NCI-H1694 treated with DMSO at 0.1 percent for 48 hours (cell line): ENCODE data around the gene HTATIP2.
"Not testable (repeated sequence)": the region's sequence is repeated elsewhere in the genome, so short reads cannot be mapped to it uniquely, and the experiment has no call there.

Source experiments
- DNase-seq: peaks from one replicate; lab custom pipeline; 2025; lab: John Stamatoyannopoulos, UW

The HTATIP2 gene

GRCh38 chr11:20372081-20372626, 8.6 kb downstream of the HTATIP2 start:
- no peak for DNase-seq

- DNase-seq, result no peak
Measured at GRCh38 chr11:20373147-20373546, 9.6 kb downstream of the HTATIP2 start.

- DNase-seq, result no peak
Measured at GRCh38 chr11:20373568-20374209, 10.2 kb downstream of the HTATIP2 start.

GRCh38 chr11:20374741-20375300, 11.3 kb downstream of the HTATIP2 start:
- DNase-seq, result no peak

GRCh38 chr11:20376162-20376730, 12.7 kb downstream of the HTATIP2 start:
- no peak for DNase-seq

- not testable (repeated sequence) for DNase-seq
Measured at GRCh38 chr11:20385996-20386395, 22.5 kb downstream of the HTATIP2 start.

GRCh38 chr11:20387261-20388095, 24.0 kb downstream of the HTATIP2 start, which contains the start of gene PRMT3:
TSS of gene PRMT3 (plus strand) at chr11:20387716. CDS start at chr11:20387747, 31 bp downstream.
- peak; percentile 86 for DNase-seq

GRCh38 chr11:20388096-20389055, 24.9 kb downstream of the HTATIP2 start:
- peak; percentile 5 for DNase-seq

GRCh38 chr11:20397281-20397680, 33.8 kb downstream of the HTATIP2 start:
- DNase-seq, result peak; percentile 60

GRCh38 chr11:20399498-20399897, 36.0 kb downstream of the HTATIP2 start:
- no peak for DNase-seq

GRCh38 chr11:20403059-20403458, 39.5 kb downstream of the HTATIP2 start:
- DNase-seq, result no peak

GRCh38 chr11:20406484-20406883, 43.0 kb downstream of the HTATIP2 start:
- no peak for DNase-seq

- no peak for DNase-seq
Measured at GRCh38 chr11:20407344-20407743, 43.8 kb downstream of the HTATIP2 start.

- DNase-seq, result no peak
Measured at GRCh38 chr11:20415432-20415831, 51.9 kb downstream of the HTATIP2 start.

GRCh38 chr11:20417771-20418170, 54.3 kb downstream of the HTATIP2 start:
- DNase-seq, result no peak

- DNase-seq, result no peak
Measured at GRCh38 chr11:20421946-20422345, 58.4 kb downstream of the HTATIP2 start.

GRCh38 chr11:20429216-20429615, 65.7 kb downstream of the HTATIP2 start:
- DNase-seq, result no peak
